Measurements from ENCODE around the gene DEAF1.

DEAF1 gene

DNA sequence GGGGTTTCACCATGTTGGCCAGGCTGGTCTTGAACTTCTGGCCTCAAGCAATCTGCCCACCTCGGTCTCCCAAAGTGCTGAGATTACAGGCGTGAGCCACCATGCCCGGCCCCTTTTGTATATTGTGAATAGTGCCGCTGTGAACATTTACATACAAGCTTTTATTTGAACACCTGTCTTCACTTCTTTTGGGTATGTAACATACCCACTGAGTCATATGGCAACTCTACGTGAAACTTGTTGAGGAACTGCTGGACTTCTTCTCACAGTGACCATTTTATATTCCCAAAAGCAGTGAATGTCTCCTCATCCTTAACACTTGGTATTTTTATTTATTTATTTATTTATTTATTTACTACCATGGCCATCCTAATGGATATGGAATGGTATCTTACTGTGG is 64.2 kb downstream of the DEAF1 start:
- no peak for TF ChIP-seq POLR2A (IDR thresholded peaks at IDR 0.05; ENCODE audit: low read depth, low read length)
- DNase-seq (ENCODE audit: insufficient read length, low spot score) (no peak), FAIRE-seq (no peak)

- DNase-seq (ENCODE audit: insufficient read length, low spot score) (no peak), FAIRE-seq (no peak)
- no peak for TF ChIP-seq POLR2A (IDR thresholded peaks at IDR 0.05; ENCODE audit: low read depth, low read length)
Measured at GRCh38 chr11:629237-629583, 65.8 kb downstream of the DEAF1 start.

GRCh38 chr11:628056-628455 is 67.0 kb downstream of the DEAF1 start:
- TF ChIP-seq POLR2A (IDR thresholded peaks at IDR 0.05; ENCODE audit: low read depth, low read length) = no peak
- FAIRE-seq (no peak), DNase-seq (ENCODE audit: insufficient read length, low spot score) (no peak)

DNA sequence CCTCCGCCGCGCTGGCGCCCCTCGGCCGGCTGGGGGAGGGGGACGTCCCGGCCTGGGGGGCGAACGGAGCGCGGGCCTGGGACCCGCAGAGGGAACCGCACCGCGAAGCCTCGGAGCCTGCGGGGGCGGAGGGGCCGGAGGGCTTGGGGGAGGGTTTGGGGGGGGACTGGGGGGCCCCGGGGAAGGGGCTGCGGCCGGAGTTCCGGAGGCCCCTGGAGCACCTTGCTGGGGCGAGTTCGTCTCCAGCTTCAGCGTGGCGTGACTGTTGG is 67.8 kb downstream of the DEAF1 start:
- DNase-seq (ENCODE audit: insufficient read length, low spot score) (no peak), FAIRE-seq (no peak)
- no peak for TF ChIP-seq POLR2A (IDR thresholded peaks at IDR 0.05; ENCODE audit: low read depth, low read length)

DNA sequence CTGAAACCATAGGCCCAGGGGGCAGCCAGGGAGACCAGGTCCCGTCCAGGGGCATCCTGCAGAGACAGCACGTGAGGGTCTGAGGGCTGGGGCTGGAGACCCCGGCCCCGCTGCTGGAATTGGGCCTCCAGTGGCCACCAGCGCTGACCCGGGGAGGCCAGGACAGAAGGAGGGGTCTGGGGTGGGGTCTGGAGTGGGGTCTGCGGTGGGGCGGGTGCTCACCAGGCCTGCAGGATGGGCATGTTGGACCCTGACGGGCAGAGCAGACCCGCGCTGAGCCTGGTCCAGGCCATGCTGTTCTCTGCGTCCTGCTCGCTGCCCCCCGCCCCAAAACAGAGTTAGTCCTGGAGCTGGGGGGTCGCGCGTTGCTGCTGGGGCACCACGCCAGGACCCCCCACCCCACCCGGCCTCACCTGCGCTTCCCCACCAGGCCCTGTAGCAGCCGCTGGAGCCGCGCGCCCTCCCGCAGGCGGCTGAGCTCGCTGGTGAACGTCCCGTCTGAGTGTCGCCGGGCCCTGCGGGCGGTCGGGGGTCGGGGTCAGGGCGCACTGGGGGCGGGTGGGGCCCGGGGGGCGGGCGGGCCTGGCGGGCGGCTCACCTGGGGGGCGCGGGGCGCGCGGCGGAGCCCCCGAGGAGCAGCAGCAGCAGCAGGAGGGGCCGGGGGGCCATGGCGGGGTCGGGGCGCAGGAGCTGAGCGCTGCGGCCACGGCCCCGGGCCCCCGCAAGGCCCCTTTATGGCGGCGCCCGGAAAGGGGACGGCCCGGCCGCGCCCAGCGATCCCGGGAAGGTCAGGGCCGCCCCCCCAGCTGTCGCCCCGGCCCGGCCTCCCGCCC is 68.3 kb downstream of the DEAF1 start, which contains the start of gene SCT:
TSS of gene SCT (minus strand) at position 707 of the 833 bp plus-strand sequence. CDS start at position 669, 38 bp downstream.
- no peak for FAIRE-seq
- no peak for TF ChIP-seq POLR2A (IDR thresholded peaks at IDR 0.05; ENCODE audit: low read depth, low read length)
- no peak for DNase-seq (ENCODE audit: insufficient read length, low spot score)

DNA sequence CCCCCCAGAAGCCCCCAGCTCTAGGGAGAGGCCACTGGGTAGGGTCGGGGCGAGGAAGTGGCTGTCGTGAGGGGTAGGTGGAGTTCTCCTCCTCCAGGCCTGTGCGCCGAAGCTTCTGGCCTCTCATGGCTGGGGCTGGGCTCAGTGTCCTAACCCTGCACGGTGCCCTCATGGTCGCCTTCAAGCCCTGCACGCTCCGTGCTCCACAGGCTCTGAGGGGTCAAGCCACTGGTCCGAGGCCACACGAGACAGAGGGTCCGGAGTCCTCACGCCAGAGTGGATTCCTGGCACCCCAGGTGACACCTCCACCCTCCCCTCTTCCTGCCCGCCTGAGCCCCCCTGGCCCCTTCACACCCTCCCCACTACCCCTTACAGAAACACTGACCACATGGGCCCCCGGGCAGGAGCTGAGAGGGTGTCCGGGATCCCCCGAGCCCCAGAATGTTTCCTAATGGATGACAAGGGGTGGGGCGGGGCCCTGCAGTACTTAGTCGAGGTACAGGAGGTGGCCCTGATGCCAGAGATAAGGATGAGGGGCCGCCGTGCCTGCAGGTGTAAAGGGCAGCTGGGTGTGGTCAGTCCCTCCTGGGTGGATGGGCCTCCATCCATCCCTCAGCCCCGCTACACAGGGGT is 69.3 kb downstream of the DEAF1 start:
- no peak for TF ChIP-seq POLR2A (IDR thresholded peaks at IDR 0.05; ENCODE audit: low read depth, low read length)
- DNase-seq (ENCODE audit: insufficient read length, low spot score) = no peak
- FAIRE-seq = no peak

- no peak for DNase-seq (ENCODE audit: insufficient read length, low spot score)
- no peak for TF ChIP-seq POLR2A (IDR thresholded peaks at IDR 0.05; ENCODE audit: low read depth, low read length)
- FAIRE-seq = no peak
Measured at GRCh38 chr11:624705-625635, 70.1 kb downstream of the DEAF1 start, which contains the start of gene CDHR5. Gene CDHR5 (minus strand): TSS chr11:624955. CDS start chr11:624902, 53 bp downstream.

- peak; percentile 100 for DNase-seq (ENCODE audit: insufficient read length, low spot score)
- TF ChIP-seq POLR2A (IDR thresholded peaks at IDR 0.05; ENCODE audit: low read depth, low read length) = no peak
- FAIRE-seq = no peak
Measured at GRCh38 chr11:623999-624704, 70.9 kb downstream of the DEAF1 start.

- DNase-seq (ENCODE audit: insufficient read length, low spot score) (no peak), FAIRE-seq (no peak)
- no peak for TF ChIP-seq POLR2A (IDR thresholded peaks at IDR 0.05; ENCODE audit: low read depth, low read length)
Measured at GRCh38 chr11:623349-623869, 71.6 kb downstream of the DEAF1 start.

GRCh38 chr11:621838-622237 is 73.2 kb downstream of the DEAF1 start:
- FAIRE-seq = no peak
- no peak for DNase-seq (ENCODE audit: insufficient read length, low spot score)
- no peak for TF ChIP-seq POLR2A (IDR thresholded peaks at IDR 0.05; ENCODE audit: low read depth, low read length)

DNA sequence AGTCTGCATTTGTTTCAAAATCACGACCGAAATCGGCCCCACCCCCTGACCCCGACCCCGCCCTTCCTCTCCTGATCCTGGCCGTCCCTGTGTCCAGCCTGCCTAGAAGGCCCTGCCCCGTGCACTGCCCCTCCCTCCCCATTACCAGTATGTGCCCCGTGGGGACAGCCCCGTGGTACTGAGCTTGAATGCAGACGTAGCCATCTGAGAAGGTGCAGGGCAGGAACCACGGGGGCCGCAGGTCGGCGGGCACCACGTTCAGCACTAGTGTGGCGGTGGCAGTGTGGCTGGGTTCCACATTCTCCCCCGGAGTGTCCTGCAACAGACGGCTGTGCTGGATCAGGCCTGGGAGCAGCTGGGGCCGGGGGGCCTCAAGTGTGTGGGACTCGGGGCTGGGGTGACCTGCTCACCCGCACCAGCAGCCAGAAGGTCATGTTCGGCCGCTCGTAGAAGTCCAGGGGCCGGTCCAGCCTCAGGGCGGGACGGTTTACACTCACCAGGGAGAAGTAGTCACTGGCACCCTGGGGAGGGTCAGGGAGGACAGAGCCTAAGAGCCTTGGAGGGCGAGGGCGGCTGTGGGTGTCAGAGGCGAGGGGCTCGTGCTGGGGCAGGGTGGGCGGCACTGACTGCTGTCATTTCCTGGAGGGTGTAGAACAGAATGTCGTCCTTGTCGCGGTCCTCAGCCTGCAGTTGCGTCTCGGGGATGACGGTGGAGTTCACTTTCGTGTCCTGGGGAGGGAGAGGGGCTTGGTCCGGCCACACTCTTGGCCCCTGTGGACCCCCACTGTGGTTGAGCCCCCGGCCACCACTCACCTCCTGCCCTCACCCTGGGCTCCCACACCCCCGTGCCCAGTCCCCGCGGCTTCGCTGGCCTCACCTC is 73.8 kb downstream of the DEAF1 start:
- FAIRE-seq = no peak
- TF ChIP-seq POLR2A (IDR thresholded peaks at IDR 0.05; ENCODE audit: low read depth, low read length) = no peak

GRCh38 chr11:620201-620600 is 74.8 kb downstream of the DEAF1 start:
- FAIRE-seq (no peak), DNase-seq (ENCODE audit: insufficient read length, low spot score) (no peak)
- no peak for TF ChIP-seq POLR2A (IDR thresholded peaks at IDR 0.05; ENCODE audit: low read depth, low read length)

More for the DNA sequence above, 73.8 kb downstream of the DEAF1 start:
- DNase-seq (ENCODE audit: insufficient read length, low spot score) = no peak

Measured in H54 (cell line).